ENCODE measurements around the gene NPAS2.

DNA sequence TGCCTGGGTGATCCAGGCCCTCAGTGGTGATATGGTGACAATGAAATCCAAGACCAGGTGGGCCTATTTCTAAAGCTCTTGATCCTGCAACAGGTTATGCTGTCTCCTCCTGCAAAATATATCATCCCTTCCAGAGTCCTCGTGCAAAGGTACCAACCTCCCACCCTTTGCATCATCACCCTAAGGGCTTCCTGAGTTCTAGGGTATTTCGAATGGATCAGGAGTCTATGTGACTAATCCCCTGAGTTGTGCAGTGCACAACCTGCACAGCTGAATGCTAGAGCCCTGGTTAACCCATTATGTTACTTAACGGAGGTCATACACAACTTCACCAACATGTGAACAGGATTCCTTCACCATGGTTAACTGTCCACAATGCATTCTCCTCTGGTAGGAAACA is 13.4 kb upstream of the NPAS2 start:
- TF ChIP-seq FOXM1 (IDR thresholded peaks at IDR 0.05; ENCODE audit: borderline replicate concordance) (no peak), SUZ12 (IDR thresholded peaks at IDR 0.05) (no peak), ELF4 (IDR thresholded peaks at IDR 0.05) (no peak), NFRKB (IDR thresholded peaks at IDR 0.05) (no peak), ZNF384 (IDR thresholded peaks at IDR 0.05) (no peak), CTBP1 (IDR thresholded peaks at IDR 0.05; ENCODE audit: borderline replicate concordance) (no peak), BHLHE40 (IDR thresholded peaks at IDR 0.05; ENCODE audit: borderline replicate concordance) (no peak), SP1 (IDR thresholded peaks at IDR 0.05) (no peak), FOXK2 (IDR thresholded peaks at IDR 0.05) (no peak), L3MBTL2 (conservative IDR thresholded peaks at IDR 0.05) (no peak), TARDBP (IDR thresholded peaks at IDR 0.05) (no peak)

All from HEK293T (cell line).